Breast epithelium (tissue), 4 donors: Measurements from ENCODE around the gene ECSCR. TPM values are rescaled to one million over a fixed set of nuclear protein-coding genes. Genes with fewer than 3 reads are reported as not detected.
"Not testable (repeated sequence)": the region's sequence is repeated elsewhere in the genome, so short reads cannot be mapped to it uniquely, and the experiment has no call there.

Experiments
- DNase-seq, 2 donors: peaks; one replicate each; pipeline ENCODE4 v3.0.0-alpha.2; 2019; ENCODE audit warnings: low spot score in 2 of 2
- H3K27ac ChIP-seq, 2 donors: fragments of 200-600 bp; sonication (generic) in 1 of 2; one replicate each; pipeline ENCODE4 v1.5.1; 2016 to 2019; ENCODE audit warnings: mild to moderate bottlenecking in 1 of 2
- H3K27me3 ChIP-seq, 2 donors: fragments of 200-600 bp; sonication (generic) in 1 of 2; one replicate each; pipeline versions ENCODE4 v1.5.1 to v1.6.0; 2017 to 2019; ENCODE audit warnings: control low read depth in 1 of 2, mild to moderate bottlenecking in 1 of 2
- H3K36me3 ChIP-seq: fragments of 200-600 bp; one replicate; pipeline ENCODE4 v1.5.1; 2019
- H3K4me1 ChIP-seq, 2 donors: fragments of 200-600 bp; sonication (generic); one replicate each; pipeline ENCODE4 v1.5.1; 2016 to 2019; ENCODE audit warnings: control low read depth in 1 of 2
- H3K4me3 ChIP-seq, 3 donors: fragments of 200-600 bp; sonication (generic); 1 replicate in 2 of 3; 2 replicates in 1 of 3; pipeline ENCODE4 v1.5.1; 2016 to 2019; ENCODE audit warnings: mild to moderate bottlenecking in 3 of 3, moderate library complexity in 2 of 3
- H3K9me3 ChIP-seq, 2 donors: fragments of 200-600 bp; sonication (generic) in 1 of 2; one replicate each; pipeline ENCODE4 v1.5.1; 2016 to 2019; ENCODE audit warnings: control low read depth in 1 of 2
- POLR2A ChIP-seq: fragments of 450-650 bp; IDR thresholded peaks from one replicate; pipeline ENCODE4 v1.6.1; 2016; ENCODE audit warnings: antibody characterized with exemption, mild to moderate bottlenecking, moderate library complexity
- POLR2AphosphoS5 ChIP-seq, 3 donors: sonication (generic); formaldehyde crosslinking; IDR thresholded peaks; one replicate each; pipeline ENCODE4 v1.6.1; 2017; ENCODE audit warnings: antibody characterized with exemption in 3 of 3
- intact Hi-C: fragments of 100-400 bp; cut with DNase I; formaldehyde crosslinking; loops from one replicate; pipeline ENCODE4 v1.15.1; 2023; ENCODE audit warnings: low total_unique reads
- total RNA-seq, 3 donors: library from RNA; depleted of rRNA; stranded (reverse); fragments of >200 nt; gene quantifications; one replicate each; pipeline ENCODE4 v1.1.0, GENCODE V29; 2016
- TF ChIP-seq, protein P1 (sequence below), 3 donors: fragments of 450-650 bp; IDR thresholded peaks; one replicate each; pipeline ENCODE4 v1.5.1; 2016 to 2017; ENCODE audit warnings: antibody characterized with exemption in 3 of 3, mild to moderate bottlenecking in 3 of 3, moderate library complexity in 3 of 3

ECSCR gene
- total RNA-seq, 3 donors from 2014 or later: 6.6 to 39.3 (median 17.4) TPM

DNA sequence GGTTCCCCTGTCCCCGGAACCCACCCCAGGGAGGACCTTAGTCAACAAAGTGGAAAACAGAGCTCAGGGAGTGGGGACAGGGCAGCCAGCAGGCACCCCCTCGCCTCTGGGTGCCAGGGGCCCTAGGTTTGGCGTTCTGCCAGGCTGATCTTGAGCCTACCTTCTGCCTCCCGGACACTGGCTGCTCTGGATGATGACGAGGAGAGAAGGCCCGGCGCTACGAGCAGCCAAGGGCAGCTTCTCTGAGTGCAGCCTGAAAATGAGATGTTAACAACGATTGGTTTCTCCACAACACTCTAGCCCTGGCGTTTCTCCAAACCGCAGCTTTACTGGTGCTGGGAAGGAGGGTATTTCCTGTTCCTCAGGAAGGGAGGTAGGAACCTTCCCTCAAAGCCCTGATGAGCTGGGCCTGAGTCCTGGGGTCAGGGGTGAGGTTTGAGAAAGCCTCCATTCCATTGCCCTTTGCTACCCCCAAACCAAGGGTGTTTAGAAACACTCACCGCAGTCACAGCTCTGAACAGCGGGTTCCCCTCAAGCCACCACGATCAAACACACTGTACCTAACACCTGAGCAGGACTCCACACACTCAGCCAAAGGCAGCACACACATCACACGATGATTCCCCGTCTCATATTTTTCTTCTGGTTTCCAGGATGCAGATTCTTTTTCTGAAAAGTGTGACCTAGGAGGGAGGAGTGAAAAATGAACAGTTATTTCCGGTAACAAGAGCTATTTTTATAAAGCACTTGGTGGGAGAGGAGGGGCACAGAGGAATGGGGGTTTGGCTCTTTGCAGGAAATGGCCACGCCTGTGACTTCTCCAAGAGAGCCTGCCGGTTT is 19.7 kb upstream of the ECSCR start, which contains the start of gene STING1:
STING1 (minus strand) TSS at position 709 of the 840 bp plus-strand sequence. CDS start 1,054 bp downstream, outside the sequence.
- DNase-seq: peak; percentile 91
- Histone ChIP-seq H3K9me3 (no peaks in the 10 kb centered on the region), H3K4me3 (peak within 1 kb of the TSS; percentile 51 to 75 (median 52)), H3K27me3 (no peaks in the 10 kb centered on the region), H3K27ac (peak within 1 kb of the TSS; percentile 94 to 100), H3K36me3 (no peaks in the 10 kb centered on the region), H3K4me1 (peaks cover 4 to 17% of the 10 kb centered on the region in 2 donors)
- TF ChIP-seq POLR2AphosphoS5 (IDR thresholded peaks at IDR 0.05) (peak; percentile 50 to 68 (median 56)), POLR2A (no peak)
- intact Hi-C loops: no loop called here

DNA sequence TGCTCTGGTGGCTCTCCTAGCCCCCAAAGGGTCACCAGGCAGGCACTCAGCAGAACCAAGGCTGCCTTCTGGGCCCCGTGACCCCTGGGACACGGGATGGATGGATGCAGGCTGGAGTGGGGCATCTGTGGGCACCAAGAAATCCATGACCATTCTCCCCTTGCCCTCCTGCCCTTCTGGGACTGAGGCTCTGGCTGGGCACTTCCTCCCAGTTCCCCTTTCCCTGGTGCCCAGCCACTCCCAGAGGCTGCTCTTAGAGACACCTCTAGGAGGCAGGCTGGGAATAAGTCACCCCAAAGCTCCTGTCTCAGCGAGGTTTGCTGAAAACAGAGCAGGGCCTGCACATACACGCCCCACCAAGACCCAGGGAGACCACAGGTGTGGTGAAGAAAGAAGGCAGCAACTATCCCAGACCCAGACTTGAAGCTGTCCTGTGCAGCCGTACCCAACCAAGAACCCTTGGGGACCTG is 19.1 kb upstream of the ECSCR start:
- H3K9me3 ChIP-seq: no peaks in the 10 kb centered on the region
- TF ChIP-seq, protein P1, sequence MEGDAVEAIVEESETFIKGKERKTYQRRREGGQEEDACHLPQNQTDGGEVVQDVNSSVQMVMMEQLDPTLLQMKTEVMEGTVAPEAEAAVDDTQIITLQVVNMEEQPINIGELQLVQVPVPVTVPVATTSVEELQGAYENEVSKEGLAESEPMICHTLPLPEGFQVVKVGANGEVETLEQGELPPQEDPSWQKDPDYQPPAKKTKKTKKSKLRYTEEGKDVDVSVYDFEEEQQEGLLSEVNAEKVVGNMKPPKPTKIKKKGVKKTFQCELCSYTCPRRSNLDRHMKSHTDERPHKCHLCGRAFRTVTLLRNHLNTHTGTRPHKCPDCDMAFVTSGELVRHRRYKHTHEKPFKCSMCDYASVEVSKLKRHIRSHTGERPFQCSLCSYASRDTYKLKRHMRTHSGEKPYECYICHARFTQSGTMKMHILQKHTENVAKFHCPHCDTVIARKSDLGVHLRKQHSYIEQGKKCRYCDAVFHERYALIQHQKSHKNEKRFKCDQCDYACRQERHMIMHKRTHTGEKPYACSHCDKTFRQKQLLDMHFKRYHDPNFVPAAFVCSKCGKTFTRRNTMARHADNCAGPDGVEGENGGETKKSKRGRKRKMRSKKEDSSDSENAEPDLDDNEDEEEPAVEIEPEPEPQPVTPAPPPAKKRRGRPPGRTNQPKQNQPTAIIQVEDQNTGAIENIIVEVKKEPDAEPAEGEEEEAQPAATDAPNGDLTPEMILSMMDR (IDR thresholded peaks at IDR 0.05): peak in 1 of 3 donors; percentile 13
- TF ChIP-seq POLR2AphosphoS5 (IDR thresholded peaks at IDR 0.05): no peak
- peak overlapping the region; percentile 51 to 75 (median 52) for H3K4me3 ChIP-seq
- H3K4me1 ChIP-seq: peaks cover 4 to 17% of the 10 kb centered on the region in 2 donors
- no peaks in the 10 kb centered on the region for H3K36me3 ChIP-seq
- intact Hi-C loops: no loop called here
- no peaks in the 10 kb centered on the region for H3K27me3 ChIP-seq
- H3K27ac ChIP-seq: peak overlapping the region; percentile 94 to 100
- DNase-seq: peak in 1 of 2 donors; percentile 25

DNA sequence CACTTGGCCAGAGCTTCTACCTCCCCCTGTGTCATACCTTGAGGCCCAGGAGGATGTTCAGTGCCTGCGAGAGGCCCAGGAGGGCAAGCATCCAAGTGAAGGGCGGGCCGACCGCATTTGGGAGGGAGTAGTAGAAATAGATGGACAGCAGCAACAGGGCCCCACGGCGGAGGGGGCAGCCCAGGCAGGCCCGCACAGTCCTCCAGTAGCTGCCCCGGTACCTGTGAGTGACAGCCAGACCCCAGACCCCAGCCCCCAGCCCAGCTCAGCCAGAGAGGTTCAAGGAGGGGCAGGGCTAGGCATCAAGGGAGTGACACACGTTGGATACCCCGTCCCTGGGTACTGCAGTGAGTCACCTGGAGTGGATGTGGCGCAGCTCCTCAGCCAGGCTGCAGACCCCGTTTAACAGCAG is 18.6 kb upstream of the ECSCR start:
- H3K27ac ChIP-seq: peak overlapping the region; percentile 94 to 100
- TF ChIP-seq POLR2AphosphoS5 (IDR thresholded peaks at IDR 0.05): no peak
- TF ChIP-seq, protein P1 (IDR thresholded peaks at IDR 0.05): no peak
- TF ChIP-seq POLR2A: no peak
- H3K4me3 ChIP-seq: peak overlapping the region; percentile 51 to 75 (median 52)
- H3K27me3 ChIP-seq: no peaks in the 10 kb centered on the region
- H3K4me1 ChIP-seq: peaks cover 4 to 17% of the 10 kb centered on the region in 2 donors
- H3K36me3 ChIP-seq: no peaks in the 10 kb centered on the region
- DNase-seq: peak in 1 of 2 donors; percentile 31
- intact Hi-C loops: no loop called here
- no peaks in the 10 kb centered on the region for H3K9me3 ChIP-seq

DNA sequence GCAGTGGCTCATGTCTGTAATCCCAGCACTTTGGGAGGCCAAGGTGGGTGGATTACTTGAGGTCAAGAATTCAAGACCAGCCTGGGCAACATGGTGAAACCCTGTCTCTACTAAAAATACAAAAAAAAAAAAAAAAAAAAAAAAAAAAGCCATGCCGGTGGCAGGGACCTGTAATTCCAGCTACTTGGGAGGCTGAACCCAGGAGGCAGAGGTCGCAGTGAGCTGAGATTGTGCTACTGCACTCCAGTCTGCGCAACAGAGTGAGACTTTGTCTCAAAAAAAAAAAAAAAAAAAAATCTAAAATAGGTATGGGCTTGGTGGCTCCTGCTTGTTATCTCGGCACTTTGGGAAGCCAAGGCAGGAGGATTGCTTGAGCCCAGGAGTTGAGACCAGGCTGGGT is 17.2 kb upstream of the ECSCR start:
- H3K27ac ChIP-seq, intact Hi-C loops, DNase-seq, H3K4me3 ChIP-seq, H3K9me3 ChIP-seq, H3K27me3 ChIP-seq, H3K36me3 ChIP-seq: not testable (repeated sequence)
- peaks cover 4 to 17% of the 10 kb centered on the region in 2 donors for H3K4me1 ChIP-seq

DNA sequence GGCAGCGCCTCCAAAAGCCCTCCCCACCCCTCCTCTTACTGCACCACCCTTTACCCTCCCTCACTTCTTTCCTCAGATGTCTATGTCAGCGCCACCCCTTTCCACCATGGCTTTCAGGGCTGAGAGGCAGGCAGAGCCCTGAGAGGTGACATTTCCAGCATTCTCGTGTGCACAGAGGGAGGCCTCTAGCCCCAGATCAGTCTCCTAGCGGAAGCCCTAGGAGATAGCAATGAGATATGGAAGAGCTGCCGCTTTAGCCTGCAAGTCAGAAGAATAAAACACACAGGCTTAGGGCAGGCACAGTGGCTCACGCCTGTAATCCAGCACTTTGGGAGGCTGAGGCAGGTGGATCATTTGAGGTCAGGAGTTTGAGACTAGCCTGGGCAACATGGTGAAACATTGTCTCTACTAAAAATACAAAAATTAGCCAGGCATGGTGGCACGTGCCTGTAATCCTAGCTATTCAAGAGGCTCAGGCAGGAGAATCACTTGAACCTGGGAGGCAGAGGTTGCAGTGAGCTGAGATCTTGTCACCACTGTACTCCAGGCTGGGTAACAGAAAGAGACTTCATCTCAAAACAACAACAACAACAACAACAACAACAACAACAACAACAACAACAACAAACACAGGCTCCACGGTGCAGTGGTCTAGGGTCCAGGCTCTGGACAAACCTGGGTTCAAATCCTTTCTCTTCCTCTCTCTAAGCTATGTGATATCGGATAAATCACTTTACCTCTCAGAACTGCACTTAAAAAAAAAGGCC is 16.3 kb upstream of the ECSCR start:
- intact Hi-C loops, H3K4me3 ChIP-seq, H3K9me3 ChIP-seq, H3K27me3 ChIP-seq, H3K36me3 ChIP-seq, DNase-seq: not testable (repeated sequence)
- Histone ChIP-seq H3K27ac (peak overlapping the region in 1 of 2 donors; percentile 5), H3K4me1 (peaks cover 4 to 17% of the 10 kb centered on the region in 2 donors)

DNA sequence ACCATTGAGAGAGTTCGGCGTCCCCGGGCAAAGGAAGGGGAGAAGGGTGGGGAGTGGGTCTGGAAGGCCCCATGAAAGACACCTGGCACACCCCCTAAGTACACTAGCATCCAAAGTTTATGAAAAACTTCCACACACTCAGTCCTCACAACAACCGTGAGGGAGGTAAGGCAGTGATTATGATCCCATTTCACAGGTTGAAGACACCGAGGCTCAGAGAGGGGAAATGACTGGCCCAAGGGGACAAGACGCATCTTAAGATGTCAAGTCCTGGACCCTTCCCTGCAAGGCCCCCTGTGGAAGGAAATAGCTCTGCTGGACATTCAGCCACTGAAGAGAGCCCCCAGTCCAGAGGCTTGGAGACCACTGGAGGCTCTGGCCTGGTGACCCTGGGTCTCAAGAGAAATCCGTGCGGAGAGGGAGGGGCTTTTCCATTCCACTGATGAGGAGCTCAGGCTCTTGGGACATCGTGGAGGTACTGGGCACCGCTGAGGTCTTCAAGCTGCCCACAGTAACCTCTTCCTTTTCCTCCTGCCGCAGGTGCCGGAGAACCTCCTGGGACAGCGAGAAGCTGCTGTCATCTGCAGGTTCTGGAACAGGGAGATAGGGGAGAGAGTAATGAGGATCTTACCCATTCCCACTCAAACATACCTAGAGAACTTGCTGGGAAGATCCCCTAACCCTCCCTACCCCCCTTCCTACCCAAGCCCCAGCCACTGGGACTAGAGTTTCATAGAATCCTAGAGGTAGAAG is 13.5 kb upstream of the ECSCR start:
- no peak overlapping the region for H3K4me3 ChIP-seq
- TF ChIP-seq POLR2A (no peak), POLR2AphosphoS5 (IDR thresholded peaks at IDR 0.05) (no peak)
- TF ChIP-seq, protein P1 (IDR thresholded peaks at IDR 0.05): no peak
- H3K27ac ChIP-seq: peak overlapping the region in 1 of 2 donors; percentile 1
- H3K4me1 ChIP-seq: peaks cover 0 to 4% of the 10 kb centered on the region in 2 donors
- DNase-seq: no peak
- H3K36me3 ChIP-seq: no peaks in the 10 kb centered on the region
- no peaks in the 10 kb centered on the region for H3K9me3 ChIP-seq
- H3K27me3 ChIP-seq: no peaks in the 10 kb centered on the region
- intact Hi-C loops: no loop called here
